ENCODE results near the gene RELN. TPM values are rescaled to one million over a fixed set of nuclear protein-coding genes. Genes with fewer than 3 reads are reported as not detected.

RELN gene
- total and polyA plus RNA-seq, 8 donors, result 3.6 to 20.1 (median 15.3) TPM

- no peaks in the 10 kb centered on the region for H3K27me3 ChIP-seq
- no peaks in the 10 kb centered on the region for H3K36me3 ChIP-seq
- TF ChIP-seq, protein P1, sequence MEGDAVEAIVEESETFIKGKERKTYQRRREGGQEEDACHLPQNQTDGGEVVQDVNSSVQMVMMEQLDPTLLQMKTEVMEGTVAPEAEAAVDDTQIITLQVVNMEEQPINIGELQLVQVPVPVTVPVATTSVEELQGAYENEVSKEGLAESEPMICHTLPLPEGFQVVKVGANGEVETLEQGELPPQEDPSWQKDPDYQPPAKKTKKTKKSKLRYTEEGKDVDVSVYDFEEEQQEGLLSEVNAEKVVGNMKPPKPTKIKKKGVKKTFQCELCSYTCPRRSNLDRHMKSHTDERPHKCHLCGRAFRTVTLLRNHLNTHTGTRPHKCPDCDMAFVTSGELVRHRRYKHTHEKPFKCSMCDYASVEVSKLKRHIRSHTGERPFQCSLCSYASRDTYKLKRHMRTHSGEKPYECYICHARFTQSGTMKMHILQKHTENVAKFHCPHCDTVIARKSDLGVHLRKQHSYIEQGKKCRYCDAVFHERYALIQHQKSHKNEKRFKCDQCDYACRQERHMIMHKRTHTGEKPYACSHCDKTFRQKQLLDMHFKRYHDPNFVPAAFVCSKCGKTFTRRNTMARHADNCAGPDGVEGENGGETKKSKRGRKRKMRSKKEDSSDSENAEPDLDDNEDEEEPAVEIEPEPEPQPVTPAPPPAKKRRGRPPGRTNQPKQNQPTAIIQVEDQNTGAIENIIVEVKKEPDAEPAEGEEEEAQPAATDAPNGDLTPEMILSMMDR (IDR thresholded peaks at IDR 0.05), result no peak
- ATAC-seq, result no peak
- H3K9me3 ChIP-seq, result peaks cover 0 to 33% of the 10 kb centered on the region in 2 donors
- no peak for DNase-seq
- intact Hi-C loops (cut with DNase I), result no loop called here
- no peaks in the 10 kb centered on the region for H3K4me1 ChIP-seq
- H3K4me3 ChIP-seq, result no peak overlapping the region
- H3K27ac ChIP-seq, result no peak overlapping the region
Observed at GRCh38 chr7:103648135-103648534, 341.3 kb downstream of the RELN start.

DNA sequence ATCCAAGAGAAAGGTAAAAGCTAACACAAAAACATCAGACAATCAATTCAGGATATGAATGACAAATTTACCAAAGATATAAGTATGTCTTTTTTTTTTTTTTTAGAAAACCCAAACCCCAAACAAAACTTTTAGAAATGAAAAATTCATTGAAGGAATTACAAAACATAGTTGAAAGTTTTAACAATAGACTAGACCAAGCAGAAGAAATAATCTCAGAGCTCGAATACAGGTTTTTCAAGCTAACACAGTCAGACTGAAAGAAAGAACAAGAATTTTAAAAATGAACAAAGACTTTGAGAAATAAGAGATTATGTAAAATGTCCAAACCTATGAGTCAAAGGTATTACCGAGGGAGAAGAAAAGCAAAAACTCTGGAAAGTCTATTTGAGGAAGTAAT is 345.1 kb downstream of the RELN start:
- Histone ChIP-seq H3K9me3 (peaks cover 0 to 33% of the 10 kb centered on the region in 2 donors), H3K27me3 (no peaks in the 10 kb centered on the region), H3K27ac (no peak overlapping the region), H3K36me3 (no peaks in the 10 kb centered on the region), H3K4me1 (no peaks in the 10 kb centered on the region), H3K4me3 (no peak overlapping the region)
- TF ChIP-seq, protein P1 (IDR thresholded peaks at IDR 0.05), result no peak
- DNase-seq (no peak), ATAC-seq (no peak)
- intact Hi-C loops (cut with DNase I), result no loop called here

GRCh38 chr7:103640031-103640779 is 349.3 kb downstream of the RELN start:
- no peaks in the 10 kb centered on the region for H3K4me1 ChIP-seq

DNA sequence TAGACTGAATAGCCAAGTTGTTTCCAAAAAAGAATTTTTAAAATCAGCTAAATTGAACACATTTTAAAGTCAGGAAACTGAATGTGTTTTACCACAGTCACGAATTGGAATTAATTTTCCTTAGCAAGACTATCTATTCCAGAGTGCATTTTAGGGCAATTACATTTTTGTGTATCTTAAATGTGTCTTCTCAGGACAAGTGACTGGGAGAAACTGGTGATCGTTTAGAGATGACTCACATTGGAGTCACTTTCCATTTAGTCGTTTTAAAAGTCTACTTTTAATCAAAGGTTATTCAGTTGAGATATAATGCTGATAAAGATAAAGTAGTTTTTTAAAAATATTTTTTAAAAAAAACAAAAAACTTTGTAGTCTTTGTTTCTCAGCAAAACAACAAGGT is 351.7 kb downstream of the RELN start:
- TF ChIP-seq, protein P1 (IDR thresholded peaks at IDR 0.05), result no peak
- DNase-seq (no peak), ATAC-seq (no peak)
- Histone ChIP-seq H3K4me1 (no peaks in the 10 kb centered on the region), H3K27me3 (no peaks in the 10 kb centered on the region), H3K27ac (no peak overlapping the region), H3K4me3 (no peak overlapping the region), H3K36me3 (no peaks in the 10 kb centered on the region), H3K9me3 (no peaks in the 10 kb centered on the region)
- intact Hi-C loops (cut with DNase I), result no loop called here

More at GRCh38 chr7:103640031-103640779, 349.3 kb downstream of the RELN start:
- TF ChIP-seq, protein P1 (IDR thresholded peaks at IDR 0.05), result no peak
- DNase-seq, result no peak
- no peak overlapping the region for H3K27ac ChIP-seq
- no peak for ATAC-seq
- H3K36me3 ChIP-seq, result no peaks in the 10 kb centered on the region
- peaks cover 0 to 12% of the 10 kb centered on the region in 2 donors for H3K9me3 ChIP-seq
- H3K4me3 ChIP-seq, result no peak overlapping the region
- no peaks in the 10 kb centered on the region for H3K27me3 ChIP-seq
- intact Hi-C loops (cut with DNase I), result no loop called here

DNA sequence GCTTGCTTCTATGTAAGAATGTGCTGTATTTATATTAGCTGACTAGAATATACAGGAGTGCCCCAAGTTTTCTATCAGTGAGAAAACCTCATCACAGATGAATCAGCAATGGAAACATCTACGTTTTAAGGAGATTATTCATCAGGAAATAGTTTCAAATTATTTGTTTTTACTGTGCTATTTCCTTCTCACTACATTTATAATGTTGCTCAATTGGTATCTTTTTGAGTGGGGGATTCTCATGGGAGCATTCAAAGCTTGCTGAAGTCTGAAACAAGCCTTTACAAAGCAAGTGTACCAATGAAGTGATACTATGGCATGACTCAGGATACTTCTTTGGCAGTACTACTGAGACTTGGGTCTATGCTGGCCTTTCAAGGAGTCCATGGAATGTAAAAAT is 352.4 kb downstream of the RELN start:
- H3K27ac ChIP-seq, result no peak overlapping the region
- TF ChIP-seq, protein P1 (IDR thresholded peaks at IDR 0.05), result no peak
- no peak for ATAC-seq
- H3K36me3 ChIP-seq, result no peaks in the 10 kb centered on the region
- no peaks in the 10 kb centered on the region for H3K4me1 ChIP-seq
- H3K4me3 ChIP-seq, result no peak overlapping the region
- intact Hi-C loops (cut with DNase I), result no loop called here
- H3K27me3 ChIP-seq, result no peaks in the 10 kb centered on the region
- no peak for DNase-seq
- no peaks in the 10 kb centered on the region for H3K9me3 ChIP-seq

Data from left lung (tissue), 10 donors.